CD1c-positive myeloid dendritic cell (primary cell): Measurements from ENCODE around the gene MYH9.
"Not testable (repeated sequence)": the region's sequence is repeated elsewhere in the genome, so short reads cannot be mapped to it uniquely, and the experiment has no call there.

Experiments
- DNase-seq: peaks from one replicate; pipeline ENCODE4 v3.0.0-alpha.2; 2016; ENCODE audit errors: extremely low spot score

Gene MYH9

GRCh38 chr22:36387959-36388726, at the start of gene MYH9:
Gene MYH9, minus strand, starts transcription at chr22:36387967. Its CDS starts 38,731 bp downstream, at chr22:36349236.
- peak; percentile 99 for DNase-seq

- peak; percentile 34 for DNase-seq
These were observed 48.0 kb upstream of the MYH9 start for GRCh38 chr22:36435516-36436415.

DNA sequence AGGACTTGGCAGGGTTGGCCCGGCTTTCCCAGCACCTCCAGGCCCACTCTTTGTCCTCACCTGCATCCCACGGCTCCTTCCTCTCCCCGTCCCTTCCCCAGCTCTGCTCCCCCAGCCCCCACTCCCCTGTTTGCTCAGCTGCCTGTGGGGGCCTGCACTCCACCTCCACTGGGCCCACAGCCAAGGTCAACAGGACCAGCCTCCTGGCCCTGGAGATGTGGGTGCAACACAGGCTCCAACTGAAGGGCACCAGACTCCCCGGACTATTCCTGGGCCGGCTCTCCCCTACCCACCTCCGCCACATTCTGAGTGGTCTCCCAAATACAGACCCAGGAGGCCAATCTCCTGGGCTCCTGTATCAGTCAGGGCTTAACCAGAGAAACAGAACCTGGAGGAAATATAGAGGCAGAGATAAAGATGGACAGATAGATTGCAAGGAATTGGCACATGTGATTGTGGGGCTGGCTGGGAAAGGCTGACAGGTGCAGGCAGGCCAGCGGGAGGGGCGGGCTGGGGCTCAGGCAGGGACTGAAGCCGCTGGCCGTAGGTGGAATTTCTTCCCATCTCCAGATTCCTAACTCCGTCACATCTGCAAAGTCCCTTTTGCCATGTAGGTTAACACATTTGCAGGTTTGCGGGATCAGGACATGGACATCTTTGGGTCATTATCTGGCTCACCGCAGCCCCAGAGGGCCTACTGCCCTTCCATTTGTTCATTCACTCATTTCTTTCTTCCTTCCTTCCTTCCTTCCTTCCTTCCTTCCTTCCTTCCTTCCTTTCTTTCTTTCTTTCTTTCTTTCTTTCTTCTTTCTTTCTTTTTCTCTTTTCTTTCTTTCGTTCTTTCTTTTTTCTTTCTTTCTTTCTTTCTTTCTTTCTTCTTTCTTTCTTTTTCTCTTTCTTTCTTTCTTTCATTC, 45.8 kb upstream of the MYH9 start:
- DNase-seq = no peak

GRCh38 chr22:36432592-36433317, 45.0 kb upstream of the MYH9 start:
- no peak for DNase-seq

GRCh38 chr22:36431977-36432376, 44.2 kb upstream of the MYH9 start:
- DNase-seq = no peak

- no peak for DNase-seq
These were observed 43.1 kb upstream of the MYH9 start for GRCh38 chr22:36430863-36431262.

GRCh38 chr22:36427952-36428351, 40.2 kb upstream of the MYH9 start:
- DNase-seq = not testable (repeated sequence)

DNA sequence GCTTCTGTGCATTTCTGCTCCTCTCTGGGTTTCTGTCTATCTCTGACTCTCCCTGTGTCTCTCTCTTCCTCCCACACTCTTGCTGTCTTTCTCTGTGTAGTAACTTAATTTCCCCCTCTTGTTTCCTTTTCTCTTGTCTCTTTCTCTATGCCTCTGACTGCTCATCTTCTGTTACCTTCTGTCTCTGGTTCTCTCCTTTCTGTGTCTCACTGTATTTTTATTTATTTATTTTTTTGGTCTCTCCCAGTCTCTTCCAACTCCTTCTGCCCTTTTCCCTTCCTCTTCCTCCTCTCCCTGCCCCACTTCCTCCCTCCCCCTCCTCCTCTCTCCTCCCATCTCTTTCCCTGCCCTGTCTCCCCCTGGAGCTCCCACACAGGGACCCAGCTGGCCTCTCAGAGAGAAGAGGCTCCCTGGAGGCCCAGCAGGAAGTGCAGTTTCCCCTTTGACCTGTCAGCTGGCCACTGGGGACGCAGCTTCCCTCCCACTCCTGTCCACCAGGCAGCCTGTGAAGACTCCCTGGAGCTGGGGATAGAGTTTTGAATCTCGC, 38.3 kb upstream of the MYH9 start:
- peak; percentile 72 for DNase-seq

- no peak for DNase-seq
These were observed 37.3 kb upstream of the MYH9 start for GRCh38 chr22:36424901-36425579.

- DNase-seq = not testable (repeated sequence)
These were observed 36.7 kb upstream of the MYH9 start for GRCh38 chr22:36424466-36424865.

DNA sequence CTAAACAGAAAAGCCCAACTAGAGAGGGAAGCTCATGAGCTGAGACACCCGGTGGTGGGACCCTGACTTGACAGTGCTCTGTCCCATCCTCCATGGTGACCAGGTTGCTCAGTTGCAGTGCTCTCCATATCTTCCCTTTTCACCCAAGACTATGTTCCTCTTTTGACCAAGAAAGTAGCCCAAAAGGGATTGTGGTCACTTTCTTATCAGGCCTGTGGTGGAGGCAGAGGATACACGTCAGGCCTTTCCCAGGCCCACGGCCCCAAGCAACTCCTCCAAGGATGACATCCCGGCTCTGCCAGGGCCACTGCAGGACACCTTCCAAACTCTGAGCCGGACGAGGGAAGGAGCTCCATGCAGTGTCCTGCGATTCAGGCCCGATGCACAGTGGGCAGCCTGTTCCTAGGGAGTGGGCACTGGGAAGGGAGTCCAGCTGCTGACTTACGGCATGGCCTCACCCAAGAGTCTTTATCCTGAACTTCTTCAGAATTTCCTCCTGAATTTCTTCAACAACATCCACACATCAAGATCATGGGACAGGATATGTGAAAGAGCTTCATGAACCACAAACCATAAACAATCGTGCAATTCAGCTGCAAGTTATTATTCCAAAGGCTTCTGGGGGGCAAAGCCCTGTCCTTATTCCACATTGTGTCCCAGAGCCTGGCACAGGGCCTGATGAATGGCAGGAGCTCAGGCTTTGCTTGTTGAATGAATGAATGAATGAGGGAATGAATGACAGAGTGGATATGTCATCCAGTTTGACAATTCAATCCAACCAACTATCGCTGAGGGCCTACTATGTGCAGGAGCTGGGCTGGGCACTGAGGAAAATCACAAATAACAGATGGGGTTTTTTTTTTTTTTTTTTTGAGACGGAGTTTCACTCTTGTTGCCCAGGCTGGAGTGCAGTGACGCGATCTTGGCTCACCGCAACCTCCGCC, 36.0 kb upstream of the MYH9 start:
- peak; percentile 70 for DNase-seq

DNA sequence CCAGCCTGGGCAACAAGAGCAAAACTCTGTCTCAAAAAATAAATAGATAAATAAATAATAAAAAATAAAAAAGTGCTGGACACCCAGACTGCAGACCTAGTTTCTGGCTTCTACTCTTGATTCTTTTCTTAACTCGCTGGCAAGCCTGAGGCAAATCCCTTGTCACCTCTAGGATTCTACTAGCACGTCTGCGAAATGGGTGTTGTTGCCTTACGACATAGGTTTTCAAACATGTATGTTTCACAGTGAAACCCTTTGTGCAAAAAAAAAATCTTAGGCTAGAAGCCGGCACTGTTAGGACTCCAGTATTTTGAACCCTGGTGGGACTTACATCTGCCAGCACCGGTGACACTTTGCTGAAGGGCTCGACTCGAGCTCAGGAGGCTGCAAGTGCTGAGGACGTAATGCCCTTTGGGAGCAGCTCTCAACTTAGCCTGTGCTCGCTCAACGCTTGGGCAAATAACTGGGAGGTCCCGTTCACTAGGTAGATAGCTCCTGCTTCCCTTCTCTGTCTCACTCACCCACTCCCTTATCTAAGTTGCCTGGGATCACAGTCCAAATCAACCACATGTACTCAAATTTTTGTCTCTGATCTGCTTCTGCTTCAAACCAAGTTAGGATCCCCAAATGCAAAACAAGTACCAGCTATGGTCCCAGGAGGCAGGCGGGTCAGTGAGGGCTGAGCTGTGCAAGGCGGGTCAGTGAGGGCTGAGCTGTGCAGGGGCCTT, 34.7 kb upstream of the MYH9 start:
- no peak for DNase-seq

DNA sequence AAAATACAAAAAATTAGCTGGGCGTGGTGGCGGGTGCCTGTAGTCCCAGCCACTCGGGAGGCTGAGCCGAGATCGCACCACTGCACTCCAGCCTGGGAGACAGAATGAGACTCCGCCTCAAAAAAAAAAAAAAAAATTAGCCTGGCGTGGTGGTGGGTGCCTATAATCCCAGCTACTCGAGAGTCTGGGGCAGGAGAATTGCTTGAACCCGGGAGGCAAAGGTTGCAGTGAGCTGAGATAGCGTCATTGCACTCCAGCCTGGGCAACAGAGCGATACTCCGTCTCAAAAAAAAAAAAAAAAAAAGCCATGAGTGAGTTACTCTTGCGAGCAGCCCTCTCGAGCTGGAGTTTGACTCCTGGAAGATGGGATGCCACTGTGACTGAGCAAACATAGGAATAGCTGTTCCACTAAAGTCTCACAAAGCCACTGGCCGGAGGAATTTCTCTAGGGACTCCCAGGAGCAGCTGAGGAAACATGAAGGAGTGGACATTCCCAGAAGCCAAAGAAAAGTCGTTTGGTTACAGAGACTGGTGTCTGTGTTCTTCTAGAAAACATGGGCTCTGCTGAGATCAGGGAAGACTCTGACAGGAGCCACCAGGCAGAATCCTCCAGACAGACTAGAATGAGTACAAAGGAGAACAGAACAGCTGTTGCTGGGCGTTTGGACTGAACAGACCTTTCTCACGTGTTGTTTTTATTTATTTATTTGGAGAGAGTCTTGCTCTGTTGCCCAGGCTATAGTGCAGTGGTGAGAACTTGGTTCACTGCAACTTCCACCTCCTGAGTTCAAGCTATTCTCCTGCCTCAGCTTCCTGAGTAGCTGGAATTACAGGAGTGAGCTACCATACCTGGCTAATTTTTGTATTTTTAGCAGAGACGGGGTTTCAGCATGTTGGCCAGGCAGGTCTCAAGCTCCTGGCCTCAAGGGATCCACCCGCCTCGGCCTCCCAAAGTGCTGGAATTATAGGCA, 32.4 kb upstream of the MYH9 start:
- no peak for DNase-seq

GRCh38 chr22:36419177-36419911, 31.6 kb upstream of the MYH9 start:
- peak; percentile 69 for DNase-seq

DNA sequence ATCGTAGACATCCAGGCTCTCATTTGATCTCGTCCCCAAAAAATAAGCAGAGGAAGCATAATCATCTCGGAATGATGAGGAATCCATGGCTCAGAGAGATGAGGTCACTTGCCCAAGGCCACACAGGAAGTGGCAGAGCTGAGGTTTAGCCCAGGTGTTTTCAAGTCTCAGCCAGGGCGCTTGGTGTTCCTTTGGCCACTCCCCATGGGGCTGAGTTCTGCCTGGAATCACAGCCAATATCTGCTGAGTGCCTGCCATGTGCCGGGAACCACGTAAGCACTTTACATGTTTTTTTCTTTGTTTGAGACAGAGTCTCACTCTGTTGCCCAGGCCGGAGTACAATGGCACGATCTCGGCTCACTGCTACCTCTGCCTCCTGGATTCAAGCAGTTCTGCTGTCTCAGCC, 29.5 kb upstream of the MYH9 start:
- no peak for DNase-seq

DNA sequence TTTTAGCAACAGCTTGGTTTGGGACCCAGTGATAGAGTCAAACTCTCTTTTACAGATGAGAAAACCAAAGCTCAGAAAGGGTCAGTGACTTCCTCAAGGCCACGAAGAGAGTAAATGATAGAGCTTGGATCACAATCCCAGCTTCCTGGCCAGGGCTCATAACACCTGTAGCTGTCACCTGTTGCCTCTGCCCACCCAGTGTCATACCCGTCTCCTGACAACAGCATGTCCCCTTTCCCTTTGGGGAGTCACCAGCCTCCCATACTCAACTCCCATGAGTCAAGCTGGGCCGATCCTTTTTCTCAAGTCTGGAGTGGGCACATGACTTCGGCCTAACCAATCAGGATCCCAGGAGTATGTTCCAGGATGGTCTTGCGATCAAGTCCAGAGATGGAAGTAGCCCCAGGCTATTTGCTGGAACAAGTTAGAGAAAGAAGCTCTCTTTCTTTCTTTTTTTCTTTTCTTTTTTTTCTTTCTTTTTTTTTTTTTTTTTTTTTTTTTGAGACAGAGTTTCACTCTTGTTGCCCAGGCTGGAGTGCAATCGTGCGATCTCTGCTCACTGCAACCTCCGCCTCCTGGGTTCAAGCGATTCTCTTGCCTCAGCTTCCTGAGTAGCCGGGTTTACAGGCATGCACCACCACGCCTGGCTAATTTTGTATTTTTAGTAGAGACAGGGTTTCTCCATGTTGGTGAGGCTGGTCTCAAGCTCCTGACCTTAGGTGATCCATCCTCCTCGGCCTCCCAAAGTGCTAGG, 27.8 kb upstream of the MYH9 start:
- DNase-seq = no peak
